Loucy (cell line): ENCODE data around the gene GAPVD1.

Source experiments
- CTCF ChIP-seq: fragments of 200-600 bp; sonication (generic); conservative IDR thresholded peaks from 2 replicates; pipeline ENCODE4 v1.5.1; 2014; ENCODE audit warnings: mild to moderate bottlenecking, antibody characterized with exemption, low read length
- EZH2phosphoT487 ChIP-seq: fragments of 200-600 bp; IDR thresholded peaks from 2 replicates; pipeline ENCODE4 v1.6.1; 2018; ENCODE audit warnings: antibody characterized with exemption, mild to moderate bottlenecking, moderate library complexity, borderline replicate concordance

GRCh38 chr9:125241863-125242739, 19.5 kb upstream of the GAPVD1 start:
- TF ChIP-seq CTCF (no peak), EZH2phosphoT487 (no peak)
